Hepatocyte (in vitro differentiated cells): ENCODE measurements around the gene PIK3R4. TPM values are rescaled to one million over a fixed set of nuclear protein-coding genes. Genes with fewer than 3 reads are reported as not detected.

ENCODE experiments used
- DNase-seq: peaks from one replicate; pipeline ENCODE4 v3.0.0-alpha.2; 2016; ENCODE audit warnings: low spot score
- H2AFZ ChIP-seq: fragments of 200-600 bp; sonication (generic); 2 replicates; pipeline ENCODE4 v1.6.0; 2016; ENCODE audit warnings: antibody characterized with exemption, mild to moderate bottlenecking
- H3K27ac ChIP-seq: fragments of 200-600 bp; sonication (generic); 2 replicates; pipeline ENCODE4 v1.5.1; 2016; ENCODE audit warnings: mild to moderate bottlenecking
- H3K27me3 ChIP-seq: fragments of 200-600 bp; sonication (generic); 2 replicates; pipeline ENCODE4 v1.6.1; 2016
- H3K36me3 ChIP-seq: fragments of 200-600 bp; sonication (generic); replicated peaks from 2 replicates; pipeline ENCODE4 v1.5.1; 2016; ENCODE audit warnings: low read depth; ENCODE audit not compliant: insufficient read depth
- H3K4me1 ChIP-seq: fragments of 200-600 bp; sonication (generic); 2 replicates; pipeline ENCODE4 v1.5.1; 2016; ENCODE audit warnings: mild to moderate bottlenecking, moderate library complexity; ENCODE audit not compliant: insufficient read depth
- H3K4me2 ChIP-seq: fragments of 200-600 bp; sonication (generic); 2 replicates; pipeline ENCODE4 v1.6.0; 2016
- H3K4me3 ChIP-seq: fragments of 200-600 bp; sonication (generic); 2 replicates; pipeline ENCODE4 v1.5.1; 2016; ENCODE audit warnings: mild to moderate bottlenecking
- H3K79me2 ChIP-seq: fragments of 200-600 bp; sonication (generic); 2 replicates; pipeline ENCODE4 v1.6.0; 2017; ENCODE audit warnings: mild to moderate bottlenecking
- H3K9me2 ChIP-seq: fragments of 200-600 bp; sonication (generic); replicated peaks from 2 replicates; pipeline ENCODE4 v1.6.0; 2017; ENCODE audit warnings: mild to moderate bottlenecking; ENCODE audit not compliant: insufficient read depth
- H3K9me3 ChIP-seq: fragments of 200-600 bp; sonication (generic); 2 replicates; pipeline ENCODE4 v1.5.1; 2016; ENCODE audit warnings: low read depth, mild to moderate bottlenecking
- H4K20me1 ChIP-seq: fragments of 200-600 bp; sonication (generic); 2 replicates; pipeline ENCODE4 v1.6.0; 2016; ENCODE audit warnings: mild to moderate bottlenecking; ENCODE audit not compliant: insufficient read depth, poor library complexity, severe bottlenecking
- EZH2 ChIP-seq: fragments of 200-600 bp; sonication (generic); IDR thresholded peaks from 2 replicates; pipeline ENCODE4 v1.6.1; 2016; ENCODE audit warnings: antibody characterized with exemption, mild to moderate bottlenecking, borderline replicate concordance
- EZH2phosphoT487 ChIP-seq: fragments of 200-600 bp; sonication (generic); IDR thresholded peaks from one replicate; pipeline ENCODE4 v1.6.1; 2018; ENCODE audit warnings: antibody characterized with exemption, mild to moderate bottlenecking, low read depth, moderate library complexity; ENCODE audit not compliant: unreplicated experiment, severe bottlenecking
- WGBS: methylation state at CpG from one replicate; pipeline ENCODE4 v1.1.6; 2016; ENCODE audit warnings: low lambda C conversion rate; ENCODE audit errors: missing lambda C conversion rate; 5-methylcytosine and 5-hydroxymethylcytosine counted together
- polyA plus RNA-seq: library from polyadenylated mRNA; unstranded; fragments of >200 nt; fragmentation: Nextera tagmentation; extraction: Ambion mirVana; gene quantifications from 2 replicates; pipeline ENCODE4 v1.2.1, GENCODE V29; 2016
- total RNA-seq: library from RNA; depleted of rRNA; stranded (reverse); fragments of >200 nt; gene quantifications from 2 replicates; pipeline ENCODE4 v1.2.3, GENCODE V29; 2014
- TF ChIP-seq, protein P1 (sequence below): fragments of 200-600 bp; sonication (generic); IDR thresholded peaks from 2 replicates; pipeline ENCODE4 v1.5.1; 2016; ENCODE audit warnings: antibody characterized with exemption, mild to moderate bottlenecking; ENCODE audit not compliant: poor library complexity

PIK3R4 gene
- total and polyA plus RNA-seq, 2 experiments from 2014 or later = 17.1 to 33.3 TPM

DNA sequence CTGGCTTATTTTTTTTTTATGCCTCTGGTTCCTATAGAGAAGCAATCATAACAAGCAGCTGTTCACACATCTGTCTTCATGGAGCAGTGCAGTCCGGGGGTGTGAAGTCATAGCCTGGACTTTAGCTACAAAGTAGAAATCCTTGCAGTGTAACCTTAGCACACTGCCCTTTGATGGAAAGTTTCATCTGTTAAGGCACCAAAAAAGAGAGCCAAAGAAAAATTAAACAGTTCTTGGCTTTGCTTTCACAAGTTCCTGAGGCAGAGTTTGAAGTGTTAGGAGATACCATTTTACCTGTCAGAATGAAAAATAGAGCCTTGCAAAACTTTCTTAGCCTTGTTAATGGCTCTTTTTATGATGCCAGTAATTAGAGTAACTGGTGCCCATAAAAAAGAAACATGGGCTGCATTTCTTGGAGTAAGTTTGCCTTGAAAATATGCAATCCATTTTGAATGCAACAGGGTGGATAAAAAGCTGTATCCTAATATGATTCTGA, 84.1 kb downstream of the PIK3R4 start:
- no peak for DNase-seq
- Histone ChIP-seq H3K36me3 (no peaks in the 10 kb centered on the region), H3K4me1 (peaks cover 5% of the 10 kb centered on the region), H3K27me3 (no peaks in the 10 kb centered on the region), H3K27ac (no peak overlapping the region), H2AFZ (no peak overlapping the region), H3K9me2 (no peaks in the 10 kb centered on the region), H4K20me1 (no peaks in the 10 kb centered on the region), H3K79me2 (no peaks in the 10 kb centered on the region), H3K9me3 (no peaks in the 10 kb centered on the region), H3K4me2 (no peak overlapping the region), H3K4me3 (no peak overlapping the region)
- WGBS = 75% methylated on average over 1 of the region's 1 CpG
- TF ChIP-seq EZH2 (no peak), EZH2phosphoT487 (no peak)
- TF ChIP-seq, protein P1, sequence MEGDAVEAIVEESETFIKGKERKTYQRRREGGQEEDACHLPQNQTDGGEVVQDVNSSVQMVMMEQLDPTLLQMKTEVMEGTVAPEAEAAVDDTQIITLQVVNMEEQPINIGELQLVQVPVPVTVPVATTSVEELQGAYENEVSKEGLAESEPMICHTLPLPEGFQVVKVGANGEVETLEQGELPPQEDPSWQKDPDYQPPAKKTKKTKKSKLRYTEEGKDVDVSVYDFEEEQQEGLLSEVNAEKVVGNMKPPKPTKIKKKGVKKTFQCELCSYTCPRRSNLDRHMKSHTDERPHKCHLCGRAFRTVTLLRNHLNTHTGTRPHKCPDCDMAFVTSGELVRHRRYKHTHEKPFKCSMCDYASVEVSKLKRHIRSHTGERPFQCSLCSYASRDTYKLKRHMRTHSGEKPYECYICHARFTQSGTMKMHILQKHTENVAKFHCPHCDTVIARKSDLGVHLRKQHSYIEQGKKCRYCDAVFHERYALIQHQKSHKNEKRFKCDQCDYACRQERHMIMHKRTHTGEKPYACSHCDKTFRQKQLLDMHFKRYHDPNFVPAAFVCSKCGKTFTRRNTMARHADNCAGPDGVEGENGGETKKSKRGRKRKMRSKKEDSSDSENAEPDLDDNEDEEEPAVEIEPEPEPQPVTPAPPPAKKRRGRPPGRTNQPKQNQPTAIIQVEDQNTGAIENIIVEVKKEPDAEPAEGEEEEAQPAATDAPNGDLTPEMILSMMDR = no peak

DNA sequence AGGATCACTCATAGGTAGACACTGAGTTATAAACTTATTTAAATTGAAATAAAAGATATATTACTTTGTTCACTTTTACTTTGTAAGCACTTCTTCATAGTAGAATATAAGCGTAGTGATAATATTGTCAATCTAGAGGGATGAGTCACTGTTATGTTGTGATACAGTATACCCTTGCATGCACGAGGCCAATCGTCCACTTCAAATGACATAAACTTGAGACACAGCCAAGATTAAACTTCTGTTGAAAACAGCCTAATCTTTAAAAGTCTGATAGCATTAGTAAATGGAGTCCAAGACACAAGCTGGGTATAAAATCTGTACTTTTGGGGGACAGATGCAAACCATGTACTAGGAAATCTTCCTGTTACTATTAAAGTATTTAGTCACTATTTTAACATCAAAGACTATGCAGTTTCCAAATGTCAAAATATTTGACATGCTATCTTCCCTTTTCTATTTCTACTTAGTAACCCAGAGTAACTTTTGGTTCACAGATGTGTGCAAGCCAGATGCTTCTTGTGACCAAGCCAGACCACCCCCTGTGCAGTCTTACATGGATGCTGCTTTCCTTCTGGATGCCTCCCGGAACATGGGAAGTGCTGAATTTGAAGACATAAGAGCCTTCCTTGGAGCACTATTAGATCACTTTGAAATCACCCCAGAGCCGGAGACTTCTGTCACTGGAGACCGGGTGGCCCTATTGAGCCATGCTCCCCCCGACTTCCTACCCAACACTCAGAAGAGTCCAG, 85.3 kb downstream of the PIK3R4 start:
- H3K4me3 ChIP-seq = no peak overlapping the region
- no peaks in the 10 kb centered on the region for H3K36me3 ChIP-seq
- no peaks in the 10 kb centered on the region for H3K27me3 ChIP-seq
- no peak overlapping the region for H3K4me2 ChIP-seq
- peaks cover 5% of the 10 kb centered on the region for H3K4me1 ChIP-seq
- H3K9me2 ChIP-seq = no peaks in the 10 kb centered on the region
- DNase-seq = no peak
- no peak overlapping the region for H2AFZ ChIP-seq
- TF ChIP-seq EZH2 = no peak
- TF ChIP-seq, protein P1 = no peak
- no peak for TF ChIP-seq EZH2phosphoT487
- H4K20me1 ChIP-seq = no peaks in the 10 kb centered on the region
- 75% methylated on average over 7 of the region's 7 CpGs for WGBS
- H3K79me2 ChIP-seq = no peaks in the 10 kb centered on the region
- no peak overlapping the region for H3K27ac ChIP-seq
- no peaks in the 10 kb centered on the region for H3K9me3 ChIP-seq

DNA sequence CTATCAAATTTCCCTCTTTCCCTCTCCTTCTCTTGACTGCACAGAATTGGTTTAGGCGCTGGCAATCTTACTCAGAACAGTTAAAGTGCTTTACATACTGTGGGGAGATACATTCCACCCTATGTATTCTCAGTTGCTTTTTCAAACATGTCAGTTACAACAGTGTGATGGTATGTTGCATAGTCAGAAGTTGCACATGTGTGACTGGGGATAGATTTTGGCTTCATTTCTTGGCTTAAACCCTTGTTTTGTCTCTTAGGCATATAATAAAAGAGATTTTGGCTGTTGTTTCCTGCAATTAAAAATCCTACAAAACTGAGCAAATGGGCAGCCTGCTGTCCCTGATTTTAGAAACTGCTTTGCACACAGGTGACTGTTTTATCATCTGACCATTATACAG, 86.7 kb downstream of the PIK3R4 start:
- H3K27me3 ChIP-seq = no peaks in the 10 kb centered on the region
- H3K36me3 ChIP-seq = no peaks in the 10 kb centered on the region
- no peak overlapping the region for H3K4me3 ChIP-seq
- H3K9me2 ChIP-seq = no peaks in the 10 kb centered on the region
- no peak overlapping the region for H2AFZ ChIP-seq
- no peak for TF ChIP-seq EZH2
- TF ChIP-seq, protein P1 = no peak
- TF ChIP-seq EZH2phosphoT487 = no peak
- 100% methylated on average over 1 of the region's 1 CpG for WGBS
- H3K4me2 ChIP-seq = no peak overlapping the region
- H3K9me3 ChIP-seq = no peaks in the 10 kb centered on the region
- no peaks in the 10 kb centered on the region for H4K20me1 ChIP-seq
- no peak overlapping the region for H3K27ac ChIP-seq
- DNase-seq = no peak
- H3K79me2 ChIP-seq = no peaks in the 10 kb centered on the region
- H3K4me1 ChIP-seq = peaks cover 5% of the 10 kb centered on the region
